ENCODE results near the gene ABCA9. TPM values are rescaled to one million over a fixed set of nuclear protein-coding genes. Genes with fewer than 3 reads are reported as not detected.
A peak's percentile ranks its signal among the peaks of the same experiment; 100 is the strongest.

The ABCA9 gene
- total and polyA plus RNA-seq, 9 of the 15 experiments (the other 6 are each of a cell fraction or from before 2014, with no cell fraction given) = 0.04 TPM; not detected in 8

- peak; percentile 91 for TF ChIP-seq NFE2 (IDR thresholded peaks at IDR 0.05; ENCODE audit: low read depth)
- TF ChIP-seq NBN (IDR thresholded peaks at IDR 0.05; ENCODE audit: low read depth) = no peak; the same call in 1 of the 2 replicates
- TF ChIP-seq VEZF1 (CRISPR knock-in tag; IDR thresholded peaks at IDR 0.05) = peak; percentile 55; the same call in 1 of the 2 replicates
- TF ChIP-seq SMAD2 (IDR thresholded peaks at IDR 0.05; ENCODE audit: low read depth, low read length) = no peak
- no peak for TF ChIP-seq ZNF41 (CRISPR knock-in tag; conservative IDR thresholded peaks at IDR 0.05)
- TF ChIP-seq SMAD4 (CRISPR knock-in tag; conservative IDR thresholded peaks at IDR 0.05) = peak; percentile 57
- peak; percentile 51; the same call in 1 of the 2 replicates for TF ChIP-seq HDAC2 (IDR thresholded peaks at IDR 0.05)
- TF ChIP-seq ADNP (tag; IDR thresholded peaks at IDR 0.05) = peak; percentile 78
- TF ChIP-seq EGR1 (conservative IDR thresholded peaks at IDR 0.05) = peak; percentile 77
- TF ChIP-seq ZNF318 (IDR thresholded peaks at IDR 0.05; ENCODE audit: borderline replicate concordance in 1 of 2, low read depth in 1 of 2) = peak in 1 of 2 experiments; percentile 83; a peak in 2 of 4 replicates
- no peak for TF ChIP-seq OTX1 (CRISPR knock-in tag; IDR thresholded peaks at IDR 0.05)
- peak; percentile 46 for TF ChIP-seq NCOA1 (IDR thresholded peaks at IDR 0.05; ENCODE audit: low read depth)
- peak; percentile 51 for TF ChIP-seq TAL1 (IDR thresholded peaks at IDR 0.05)
- TF ChIP-seq CCNT2 (IDR thresholded peaks at IDR 0.05; ENCODE audit: borderline replicate concordance, extremely low read depth, insufficient read length, low read depth, low read length) = no peak
- peak; percentile 76 for TF ChIP-seq NCOR1 (IDR thresholded peaks at IDR 0.05)
- peak; percentile 79 for TF ChIP-seq JUND (IDR thresholded peaks at IDR 0.05; ENCODE audit: borderline replicate concordance, low read depth, low read length)
- peak; percentile 76; the same call in 2 of the 3 replicates for TF ChIP-seq JUND (tag; IDR thresholded peaks at IDR 0.05; ENCODE audit: borderline replicate concordance, low read depth, low read length)
- TF ChIP-seq MAFK (IDR thresholded peaks at IDR 0.05; ENCODE audit: low read length) = peak; percentile 57; the same call in 1 of the 2 replicates
Observed at GRCh38 chr17:69012895-69013805, 47.6 kb downstream of the ABCA9 start (continued).
